ENCODE data around the gene POMT2.

Gene POMT2

DNA sequence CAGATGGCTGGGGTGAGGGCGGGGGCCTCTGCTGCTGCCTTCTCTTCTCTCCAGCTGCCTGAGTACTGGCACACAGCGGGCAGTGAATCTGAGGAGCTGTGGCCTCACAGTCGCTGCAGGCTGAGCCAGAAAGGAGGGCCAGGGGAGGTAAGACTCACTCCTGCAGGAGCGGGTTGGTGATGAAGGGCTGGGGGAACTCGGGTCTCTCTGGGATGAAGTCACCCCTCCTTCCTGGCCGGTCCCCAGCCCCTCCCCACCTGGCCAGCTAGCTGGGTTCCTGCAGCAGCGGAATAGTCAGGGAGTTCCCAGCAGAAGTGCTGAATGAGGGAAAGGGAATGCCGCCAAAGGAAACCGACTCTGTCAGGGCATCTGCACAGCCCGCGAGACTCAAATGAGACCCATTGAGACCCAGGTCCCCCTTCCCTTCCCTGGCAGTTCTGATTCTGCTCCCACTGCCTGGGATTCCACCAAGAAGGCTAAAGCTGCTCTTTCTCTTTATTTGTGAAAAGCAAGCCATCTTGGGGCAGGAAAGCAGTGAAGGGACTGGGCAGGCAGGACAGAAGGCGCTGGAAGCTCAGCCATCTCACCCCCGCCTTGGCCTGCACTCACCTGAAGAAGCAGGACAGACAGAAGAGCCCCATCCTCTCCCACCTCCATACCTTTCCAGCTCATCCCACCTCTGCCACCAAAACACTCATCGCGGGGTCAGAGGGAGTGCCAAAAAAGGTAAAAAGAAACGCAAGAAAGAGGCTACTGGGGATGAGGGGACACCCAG lies 54.9 kb downstream of the POMT2 start:
- no peak for DNase-seq (ENCODE audit: low spot score)

GRCh38 chr14:77265187-77265515 lies 55.5 kb downstream of the POMT2 start:
- no peak for DNase-seq (ENCODE audit: low spot score)

DNA sequence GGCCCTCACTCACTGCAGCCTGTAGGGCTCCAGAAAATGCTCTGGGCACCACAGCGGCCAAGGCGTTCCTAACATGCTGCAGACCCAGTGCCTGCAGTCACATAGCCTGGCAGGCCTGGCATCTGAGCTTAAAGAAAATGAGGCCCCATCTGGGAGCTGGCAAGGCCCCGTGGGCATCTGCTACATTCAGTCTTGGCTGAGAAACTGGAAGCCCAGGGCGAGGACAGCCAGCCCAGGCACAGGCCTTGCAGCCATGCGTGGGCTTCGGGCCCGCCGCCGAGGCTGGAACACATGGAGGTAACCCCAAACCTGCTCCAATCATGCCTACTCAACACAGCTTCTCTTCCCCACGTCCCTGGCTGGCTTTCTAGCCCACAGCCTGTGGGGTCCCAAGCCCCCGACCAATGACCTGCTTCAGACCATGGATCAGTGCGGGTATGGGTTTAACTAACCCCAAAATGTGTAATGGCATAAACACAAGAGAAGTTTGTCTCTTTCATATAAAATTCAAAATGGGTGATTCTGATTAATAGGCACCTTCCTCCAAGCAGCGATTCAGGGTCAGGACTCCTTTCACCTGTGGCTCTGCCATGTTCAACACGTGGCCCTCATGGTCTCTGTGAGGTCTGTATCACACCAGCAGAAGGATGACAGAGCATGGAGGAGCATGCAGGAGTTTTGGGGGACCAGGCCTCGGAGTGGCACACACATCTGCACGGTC lies 56.1 kb downstream of the POMT2 start:
- no peak for DNase-seq (ENCODE audit: low spot score)

GRCh38 chr14:77260631-77261030 lies 60.1 kb downstream of the POMT2 start:
- DNase-seq (ENCODE audit: low spot score) = no peak

DNA sequence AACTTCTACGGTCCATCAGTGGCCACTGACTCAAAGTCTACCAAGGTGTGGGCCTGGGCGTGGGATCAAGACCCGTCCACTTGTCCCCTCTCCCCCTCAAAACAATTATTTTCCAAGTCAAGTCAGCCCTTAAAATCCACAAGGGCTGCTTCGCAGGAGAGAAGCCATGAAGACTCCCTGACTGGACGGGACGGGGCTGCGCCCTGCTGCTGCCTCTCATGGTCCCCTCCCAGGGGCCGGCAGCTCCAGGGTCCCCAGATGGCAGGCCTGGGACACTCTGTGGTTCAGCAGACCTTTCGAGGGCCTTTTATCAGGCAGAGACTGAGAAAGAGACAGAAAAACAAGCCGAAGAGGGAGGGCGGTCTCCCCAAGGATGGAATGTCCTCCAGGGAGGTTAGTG lies 60.5 kb downstream of the POMT2 start:
- no peak for DNase-seq (ENCODE audit: low spot score)

DNA sequence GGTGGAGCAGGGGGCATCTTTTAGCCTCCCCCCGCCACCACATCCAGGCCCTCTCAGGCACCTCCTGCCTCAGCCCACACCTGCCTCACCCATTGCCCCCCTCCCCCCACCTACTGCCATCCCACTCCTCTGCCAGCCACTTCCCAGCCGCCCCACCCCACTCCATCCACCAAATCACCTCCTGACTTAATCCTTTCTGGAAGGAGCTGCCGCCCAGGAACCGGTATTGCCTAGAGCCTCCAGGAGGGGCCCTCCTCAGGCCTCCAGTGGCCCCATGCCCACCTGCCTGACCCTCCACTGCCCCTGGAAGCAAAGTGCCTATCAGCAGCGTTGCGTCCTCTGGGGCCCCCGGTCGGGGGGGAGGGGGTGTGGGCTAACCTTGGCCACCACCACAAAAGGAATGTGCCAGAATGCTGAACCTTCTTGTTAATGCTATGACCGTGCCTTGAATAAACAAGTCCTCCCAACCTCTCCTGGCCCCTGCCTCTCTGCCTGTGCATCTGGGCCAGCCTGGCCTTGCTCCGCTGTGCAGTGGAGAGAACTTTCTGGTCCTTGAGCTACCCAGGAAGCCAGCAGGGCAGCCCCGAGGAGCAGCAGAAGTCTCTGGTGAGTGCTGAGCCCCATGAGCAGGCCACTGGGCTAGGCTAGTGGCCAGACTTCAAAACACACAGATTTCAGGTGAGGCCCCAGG lies 61.5 kb downstream of the POMT2 start:
- no peak for DNase-seq (ENCODE audit: low spot score)

- DNase-seq (ENCODE audit: low spot score) = no peak
These were observed 62.1 kb downstream of the POMT2 start for GRCh38 chr14:77258566-77258965.

- no peak for DNase-seq (ENCODE audit: low spot score)
These were observed 63.0 kb downstream of the POMT2 start for GRCh38 chr14:77257700-77258099.

DNA sequence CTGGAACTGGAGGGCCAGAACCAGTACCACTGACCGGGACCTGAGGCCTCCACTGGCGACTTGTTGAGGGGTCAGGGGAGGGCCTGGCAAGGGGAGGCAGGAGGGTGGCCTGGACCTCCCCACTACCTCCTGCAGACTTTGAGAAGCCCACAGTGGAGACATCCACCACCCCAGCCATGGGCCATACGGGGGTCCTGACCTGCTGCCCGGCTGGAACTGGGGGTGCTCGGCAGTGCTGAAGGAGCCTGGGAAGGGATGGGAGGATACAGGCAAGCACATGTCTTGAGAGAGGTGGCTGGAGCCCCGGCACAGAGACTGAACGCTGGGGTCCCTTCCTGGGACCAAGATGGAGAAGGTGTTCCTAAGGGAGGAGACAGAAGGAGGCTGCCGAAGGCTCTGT lies 64.0 kb downstream of the POMT2 start:
- DNase-seq (ENCODE audit: low spot score) = no peak

DNA sequence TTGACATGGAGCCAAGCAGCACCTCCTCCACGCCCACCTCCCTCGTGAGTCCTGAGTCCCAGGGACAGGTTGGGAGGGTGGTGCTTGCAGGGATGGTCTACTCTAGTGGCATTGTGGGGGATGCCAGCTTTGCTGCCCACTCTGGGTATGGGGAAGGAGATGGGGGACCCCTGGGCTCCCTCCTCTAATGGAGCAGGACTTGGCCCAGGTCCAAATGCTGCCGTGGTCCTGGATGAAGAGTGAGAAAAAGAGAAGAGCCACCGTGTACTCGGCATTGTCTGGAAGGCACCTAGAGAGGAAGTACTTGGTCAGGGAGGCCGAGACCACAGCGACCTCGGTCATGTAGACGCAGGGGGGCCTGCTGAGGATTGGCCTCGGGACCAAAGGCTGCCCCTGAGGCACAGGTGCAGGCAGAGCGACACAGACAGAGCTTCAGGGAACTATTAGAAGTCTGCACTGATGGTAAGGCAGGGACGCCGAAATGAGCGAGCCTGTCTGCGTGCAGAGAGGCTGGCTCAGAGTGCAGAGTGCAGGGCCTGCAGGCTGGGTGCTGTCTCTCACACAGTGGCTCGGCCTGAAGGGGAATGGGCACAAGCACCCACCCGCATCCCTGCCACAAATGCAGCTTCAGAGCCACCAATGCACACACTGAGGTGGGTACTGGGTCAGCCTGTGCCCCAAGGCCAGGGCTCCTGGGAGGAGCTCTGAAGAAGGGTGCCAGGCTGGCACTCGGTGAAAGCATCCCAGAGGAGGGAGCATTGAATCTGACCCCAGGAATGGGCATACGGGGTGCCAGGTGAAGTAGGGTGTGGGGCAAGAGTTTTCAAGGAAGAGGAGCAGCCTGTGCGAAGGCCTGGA lies 67.1 kb downstream of the POMT2 start:
- no peak for DNase-seq (ENCODE audit: low spot score)

DNA sequence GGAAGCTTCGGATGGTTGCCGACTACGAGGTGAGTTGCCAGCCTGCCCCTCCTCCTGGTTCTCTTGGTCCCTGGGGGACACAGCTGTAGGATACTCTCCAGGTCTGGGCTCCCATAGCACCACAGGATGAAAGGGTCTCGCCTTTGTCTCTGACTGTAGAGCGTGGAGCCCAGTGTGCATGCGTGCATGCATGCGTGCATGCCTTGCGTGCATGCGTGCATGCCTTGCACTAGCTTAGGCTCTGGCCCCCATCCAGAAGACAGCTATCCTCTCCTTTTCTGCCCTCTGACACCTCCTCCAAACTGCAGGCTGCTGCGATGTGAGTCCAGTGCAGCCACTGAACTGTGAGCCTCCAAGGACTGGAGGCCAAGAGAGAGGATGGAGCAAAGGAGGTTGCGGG lies 68.8 kb downstream of the POMT2 start:
- no peak for DNase-seq (ENCODE audit: low spot score)

- DNase-seq (ENCODE audit: low spot score) = no peak
These were observed 69.8 kb downstream of the POMT2 start for GRCh38 chr14:77250927-77251326.

DNA sequence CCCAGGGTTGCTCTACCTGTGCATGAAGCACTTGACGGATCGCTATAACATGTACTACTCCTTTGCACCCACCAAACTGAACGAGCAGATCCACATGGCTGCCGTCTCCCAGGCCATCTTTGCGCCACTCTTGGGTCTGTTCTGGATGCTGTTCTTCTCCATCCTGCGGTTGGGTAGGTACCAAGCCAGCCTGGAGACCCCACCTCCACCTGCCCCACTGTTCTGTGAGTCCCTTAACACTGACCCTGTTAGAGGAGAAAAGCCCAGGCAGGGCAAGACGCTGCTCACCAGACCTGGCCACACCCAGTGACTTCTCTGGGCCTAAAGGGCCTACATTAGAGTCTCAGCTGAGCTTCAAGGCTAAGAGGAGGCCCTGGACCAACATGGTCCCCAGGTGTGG lies 71.4 kb downstream of the POMT2 start:
- DNase-seq (ENCODE audit: low spot score) = no peak

GRCh38 chr14:77248666-77249065 lies 72.0 kb downstream of the POMT2 start:
- no peak for DNase-seq (ENCODE audit: low spot score)

- DNase-seq (ENCODE audit: low spot score) = no peak
These were observed 73.9 kb downstream of the POMT2 start for GRCh38 chr14:77246784-77247183.

DNA sequence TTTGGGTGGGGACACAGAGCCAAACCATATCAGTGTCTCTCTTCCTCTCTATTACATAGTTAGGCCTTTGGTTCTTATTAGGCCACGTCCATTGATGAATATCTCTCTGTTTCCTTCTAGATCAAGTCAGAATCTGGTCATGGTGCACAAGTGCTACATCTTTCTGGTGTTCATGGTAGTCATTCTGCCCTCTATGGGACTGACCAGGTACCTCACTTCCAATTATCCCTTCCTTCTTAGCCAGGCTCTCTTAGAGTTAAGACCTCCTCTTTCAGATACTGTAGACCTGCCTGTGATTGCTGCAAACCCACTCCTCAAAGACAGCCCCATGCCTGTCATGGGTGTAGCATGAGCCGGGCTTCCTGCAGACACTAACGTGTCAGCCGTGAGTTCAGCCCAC lies 74.9 kb downstream of the POMT2 start:
- no peak for DNase-seq (ENCODE audit: low spot score)

DNA sequence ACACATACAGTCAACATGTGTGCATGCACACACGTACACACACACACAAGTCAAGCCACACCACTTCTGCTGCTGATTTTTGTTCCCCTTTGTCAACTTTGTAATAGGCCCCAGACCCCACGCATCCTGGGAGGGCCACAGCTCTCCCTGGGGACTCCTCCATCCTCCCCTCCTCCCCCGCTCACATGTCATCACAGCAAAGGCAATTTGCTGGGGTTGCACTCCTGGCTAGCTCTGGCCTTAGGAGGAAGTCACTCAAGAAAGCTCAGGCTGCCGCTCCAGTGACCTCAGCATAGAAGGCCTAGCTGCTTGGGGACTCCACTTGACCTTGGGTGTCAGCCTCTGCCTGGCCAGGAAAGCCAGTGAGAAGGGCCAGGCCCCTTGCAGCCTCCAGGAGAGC lies 76.8 kb downstream of the POMT2 start:
- DNase-seq (ENCODE audit: low spot score) = no peak

DNA sequence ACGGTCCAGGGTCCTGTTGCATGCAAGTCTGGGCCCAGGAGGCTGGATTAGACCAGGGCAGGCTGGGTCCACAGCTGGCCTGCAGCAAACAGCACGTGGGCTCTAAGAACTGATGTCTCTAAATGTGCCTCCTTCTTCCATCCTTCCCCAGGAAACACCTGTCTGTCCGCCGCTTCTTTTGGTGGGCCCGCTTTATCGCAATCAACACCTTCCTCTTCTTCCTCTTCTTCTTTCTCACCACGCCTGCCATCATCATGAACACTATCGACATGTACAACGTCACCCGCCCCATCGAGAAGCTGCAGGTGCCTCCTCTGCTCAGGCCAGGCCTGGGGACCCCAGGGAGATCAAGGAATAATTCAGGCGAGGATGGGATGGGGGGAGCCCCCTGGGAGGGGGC lies 77.9 kb downstream of the POMT2 start:
- no peak for DNase-seq (ENCODE audit: low spot score)

- no peak for DNase-seq (ENCODE audit: low spot score)
These were observed 78.7 kb downstream of the POMT2 start for GRCh38 chr14:77241955-77242354.

- no peak for DNase-seq (ENCODE audit: low spot score)
These were observed 80.3 kb downstream of the POMT2 start for GRCh38 chr14:77240336-77240915.

GRCh38 chr14:77239412-77239811 lies 81.3 kb downstream of the POMT2 start:
- no peak for DNase-seq (ENCODE audit: low spot score)

GRCh38 chr14:77238996-77239395 lies 81.7 kb downstream of the POMT2 start:
- DNase-seq (ENCODE audit: low spot score) = no peak
